ENCODE results near the gene GNAQ. TPM values are rescaled to one million over a fixed set of nuclear protein-coding genes. Genes with fewer than 3 reads are reported as not detected.

Gene GNAQ
- total and polyA plus RNA-seq, 2 of the 4 experiments (the other 2 are of a cell fraction) = 23.1 to 50.7 TPM

DNA sequence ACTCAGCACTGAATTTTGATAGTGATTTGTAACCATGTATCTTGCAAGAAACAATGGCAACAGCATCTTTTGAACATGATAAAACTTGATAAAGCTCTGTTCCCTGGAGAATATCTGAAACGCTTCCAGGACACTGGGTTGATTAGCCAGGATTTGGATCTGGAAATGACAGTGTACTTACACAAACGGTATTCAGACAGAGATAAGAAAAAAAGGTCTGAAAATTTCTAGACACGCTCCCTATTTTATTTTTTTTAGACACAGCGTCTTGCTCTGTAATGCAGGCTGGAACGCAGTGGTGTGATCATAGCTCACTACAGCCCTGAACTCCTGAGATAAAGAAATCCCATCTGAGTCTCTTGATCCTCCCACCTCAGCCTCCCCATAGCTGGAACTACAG is 109.0 kb downstream of the GNAQ start:
- H4K5ac ChIP-seq (ENCODE audit: low read depth, low read length) = no peak overlapping the region
- H3K4me3 ChIP-seq (ENCODE audit: insufficient read depth, low read depth, low read length) = no peak overlapping the region
- intact Hi-C loops (cut with micrococcal nuclease) = no loop called here
- no peak overlapping the region for H4K8ac ChIP-seq (ENCODE audit: low read depth in 2 of 2, low read length in 2 of 2)
- TF ChIP-seq RFX5 (IDR thresholded peaks at IDR 0.05; ENCODE audit: low read depth, low read length) (no peak), USF2 (IDR thresholded peaks at IDR 0.05; ENCODE audit: low read depth, low read length) (no peak), NFE2L2 (IDR thresholded peaks at IDR 0.05; ENCODE audit: low read depth, low read length) (no peak), ELK1 (IDR thresholded peaks at IDR 0.05; ENCODE audit: borderline replicate concordance, low read depth, low read length) (no peak), RAD21 (IDR thresholded peaks at IDR 0.05; ENCODE audit: low read length) (no peak), MAFK (IDR thresholded peaks at IDR 0.05; ENCODE audit: low read depth, low read length) (no peak)
- H3K14ac ChIP-seq (replicated peaks; ENCODE audit: low read depth, low read length) = no peak overlapping the region
- H4K91ac ChIP-seq (ENCODE audit: insufficient read depth, low read depth, low read length) = no peak overlapping the region
- BruUV-seq (replicated peaks) = no TSS peak
- H3K9me3 ChIP-seq (ENCODE audit: control insufficient read depth, insufficient read depth, low read length) = no peaks in the 10 kb centered on the region
- H3K56ac ChIP-seq (ENCODE audit: extremely low read depth, insufficient read depth, low read length) = no peak overlapping the region
- no peak overlapping the region for H3K9ac ChIP-seq (ENCODE audit: low read depth, low read length)
- no peak for ATAC-seq (ENCODE audit: low read depth)
- no peaks in the 10 kb centered on the region for H3K27me3 ChIP-seq (ENCODE audit: control insufficient read depth, insufficient read depth, low read length)
- dilution Hi-C loops (cut with HindIII; ENCODE audit: low sequenced_read_pairs, unreplicated experiment) = no loop called here
- H2BK15ac ChIP-seq (ENCODE audit: low read depth, low read length) = no peak overlapping the region
- H3K4me2 ChIP-seq (ENCODE audit: low read depth, low read length) = no peak overlapping the region
- no peak overlapping the region for H2AFZ ChIP-seq (replicated peaks; ENCODE audit: low read length, poor library complexity)
- POLR2A ChIA-PET (ENCODE audit: unreplicated experiment) = no interaction called here
- no peak overlapping the region for H2BK5ac ChIP-seq (ENCODE audit: low read depth, low read length, poor library complexity, severe bottlenecking)
- no peak overlapping the region for H2BK20ac ChIP-seq (ENCODE audit: low read depth, low read length)
- H4K20me1 ChIP-seq (ENCODE audit: insufficient read depth, low read length) = peaks cover 8% of the 10 kb centered on the region; the same call in 1 of the 2 replicates
- H2AK9ac ChIP-seq (replicated peaks; ENCODE audit: low read depth, low read length, poor library complexity) = no peak overlapping the region
- WGBS, 2 experiments (ENCODE audit: extremely low coverage in 2 of 2, insufficient read length in 1 of 2) = 82% methylated on average over 4 of the region's 5 CpGs; no CpG with 5 or more reads in 1 of the 2 experiments
- H3K4ac ChIP-seq (ENCODE audit: low read depth, low read length) = no peak overlapping the region
- H3K9me1 ChIP-seq (ENCODE audit: insufficient read depth, low read length) = peaks cover 7% of the 10 kb centered on the region; the same call in 1 of the 2 replicates
- peaks cover 8% of the 10 kb centered on the region for H3K36me3 ChIP-seq (ENCODE audit: control insufficient read depth, insufficient read depth, low read length)
- peaks cover 5% of the 10 kb centered on the region for H3K4me1 ChIP-seq (ENCODE audit: control insufficient read depth, insufficient read depth, low read length)
- H3K27ac ChIP-seq (ENCODE audit: insufficient read depth, low read length) = no peak overlapping the region
- H3K23ac ChIP-seq (ENCODE audit: low read depth, low read length) = no peak overlapping the region
- peaks cover 30 to 48% of the 10 kb centered on the region in 2 experiments for H3K79me1 ChIP-seq (ENCODE audit: low read depth in 1 of 2, low read length in 2 of 2)
- in situ Hi-C loops (cut with MboI; ENCODE audit: low sequenced_read_pairs) = no loop called here
- no peak for DNase-seq
- H2AK5ac ChIP-seq (ENCODE audit: low read depth, low read length) = no peak overlapping the region
- no peak overlapping the region for H2BK120ac ChIP-seq (ENCODE audit: low read depth, low read length)
- CTCF ChIA-PET = no interaction called here
- H3K18ac ChIP-seq (ENCODE audit: low read depth, low read length) = no peak overlapping the region

All from IMR-90 (cell line).